Measurements from ENCODE around the gene LCOR. TPM values are rescaled to one million over a fixed set of nuclear protein-coding genes. Genes with fewer than 3 reads are reported as not detected.

Gene LCOR
- total and polyA plus RNA-seq, 2 of the 13 experiments (the other 11 are each of a cell fraction or from before 2014, with no cell fraction given): 12.4 to 23.7 TPM

DNA sequence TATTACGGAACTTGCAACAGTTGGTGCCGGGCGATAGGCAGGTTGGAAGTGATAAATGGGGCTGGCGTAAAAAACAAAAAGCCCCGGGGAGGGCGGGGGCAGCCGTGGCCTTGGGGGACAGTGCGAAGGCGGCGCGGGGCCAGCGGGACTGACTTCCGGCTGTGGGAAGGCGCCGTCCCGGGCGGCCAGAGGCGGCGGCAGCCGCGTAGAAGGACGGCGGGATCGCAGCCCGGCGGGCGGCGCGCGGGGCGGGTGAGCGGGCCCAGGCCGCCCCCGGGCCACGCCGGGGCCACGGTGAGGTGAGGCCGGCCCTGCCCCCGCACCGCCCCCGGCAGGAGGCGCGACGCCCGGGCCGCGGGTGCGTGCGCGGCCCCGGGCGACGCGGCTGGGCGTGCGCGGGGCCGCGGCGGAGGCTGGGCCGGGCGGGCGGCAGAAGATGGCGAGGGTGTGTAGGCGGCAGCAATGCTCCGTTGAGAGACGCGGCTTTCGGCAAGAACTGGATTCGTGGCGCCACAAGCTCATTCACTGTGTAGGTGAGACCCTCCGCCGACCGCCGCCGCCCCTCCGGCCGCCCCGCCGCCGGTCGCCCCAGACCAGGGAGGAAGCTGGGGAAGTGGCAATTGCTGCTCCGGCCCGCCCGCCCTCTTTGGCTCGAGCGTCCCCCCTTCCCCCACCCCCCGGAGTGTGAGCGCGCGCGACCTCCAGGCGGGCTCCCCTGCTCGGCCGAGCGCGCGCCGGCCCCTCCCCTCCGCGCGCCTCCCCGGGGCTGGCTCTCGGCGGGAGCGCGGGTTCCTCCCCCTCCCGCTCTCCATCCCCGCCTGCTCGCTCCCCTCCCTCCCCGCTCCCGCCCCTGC lies at the start of gene LCOR (continued):
- TF ChIP-seq ETV5 (CRISPR knock-in tag; IDR thresholded peaks at IDR 0.05; ENCODE audit: borderline replicate concordance) (peak; percentile 40; the same call in 1 of the 2 replicates), ZNF768 (CRISPR knock-in tag; IDR thresholded peaks at IDR 0.05) (peak; percentile 45; the same call in 1 of the 2 replicates), ZNF235 (CRISPR knock-in tag; IDR thresholded peaks at IDR 0.05; ENCODE audit: borderline replicate concordance) (0 out of 2 replicates have a peak, but pooled peaks have one; percentile 70), KAT7 (CRISPR knock-in tag; IDR thresholded peaks at IDR 0.05; ENCODE audit: borderline replicate concordance) (peak; percentile 20; the same call in 1 of the 2 replicates), ZNF446 (CRISPR knock-in tag; IDR thresholded peaks at IDR 0.05) (0 out of 2 replicates have a peak, but pooled peaks have one; percentile 53), PHF8 (CRISPR knock-in tag; IDR thresholded peaks at IDR 0.05) (peak; percentile 74), HOXD1 (CRISPR knock-in tag; IDR thresholded peaks at IDR 0.05) (0 out of 2 replicates have a peak, but pooled peaks have one; percentile 44), ZNF138 (CRISPR knock-in tag; IDR thresholded peaks at IDR 0.05; ENCODE audit: low read depth) (0 out of 2 replicates have a peak, but pooled peaks have one; percentile 29), YY1 (IDR thresholded peaks at IDR 0.05; ENCODE audit: insufficient read depth, insufficient replicate concordance, low read depth, low read length) (peak; percentile 77), SKI (IDR thresholded peaks at IDR 0.05; ENCODE audit: partially characterized antibody) (peak; percentile 53), HOXA5 (CRISPR knock-in tag; IDR thresholded peaks at IDR 0.05) (0 out of 2 replicates have a peak, but pooled peaks have one; percentile 17)
- TF ChIP-seq, protein P1, sequence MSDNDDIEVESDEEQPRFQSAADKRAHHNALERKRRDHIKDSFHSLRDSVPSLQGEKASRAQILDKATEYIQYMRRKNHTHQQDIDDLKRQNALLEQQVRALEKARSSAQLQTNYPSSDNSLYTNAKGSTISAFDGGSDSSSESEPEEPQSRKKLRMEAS (IDR thresholded peaks at IDR 0.05): peak; percentile 58; the same call in 1 of the 2 replicates
- TF ChIP-seq, protein P2, sequence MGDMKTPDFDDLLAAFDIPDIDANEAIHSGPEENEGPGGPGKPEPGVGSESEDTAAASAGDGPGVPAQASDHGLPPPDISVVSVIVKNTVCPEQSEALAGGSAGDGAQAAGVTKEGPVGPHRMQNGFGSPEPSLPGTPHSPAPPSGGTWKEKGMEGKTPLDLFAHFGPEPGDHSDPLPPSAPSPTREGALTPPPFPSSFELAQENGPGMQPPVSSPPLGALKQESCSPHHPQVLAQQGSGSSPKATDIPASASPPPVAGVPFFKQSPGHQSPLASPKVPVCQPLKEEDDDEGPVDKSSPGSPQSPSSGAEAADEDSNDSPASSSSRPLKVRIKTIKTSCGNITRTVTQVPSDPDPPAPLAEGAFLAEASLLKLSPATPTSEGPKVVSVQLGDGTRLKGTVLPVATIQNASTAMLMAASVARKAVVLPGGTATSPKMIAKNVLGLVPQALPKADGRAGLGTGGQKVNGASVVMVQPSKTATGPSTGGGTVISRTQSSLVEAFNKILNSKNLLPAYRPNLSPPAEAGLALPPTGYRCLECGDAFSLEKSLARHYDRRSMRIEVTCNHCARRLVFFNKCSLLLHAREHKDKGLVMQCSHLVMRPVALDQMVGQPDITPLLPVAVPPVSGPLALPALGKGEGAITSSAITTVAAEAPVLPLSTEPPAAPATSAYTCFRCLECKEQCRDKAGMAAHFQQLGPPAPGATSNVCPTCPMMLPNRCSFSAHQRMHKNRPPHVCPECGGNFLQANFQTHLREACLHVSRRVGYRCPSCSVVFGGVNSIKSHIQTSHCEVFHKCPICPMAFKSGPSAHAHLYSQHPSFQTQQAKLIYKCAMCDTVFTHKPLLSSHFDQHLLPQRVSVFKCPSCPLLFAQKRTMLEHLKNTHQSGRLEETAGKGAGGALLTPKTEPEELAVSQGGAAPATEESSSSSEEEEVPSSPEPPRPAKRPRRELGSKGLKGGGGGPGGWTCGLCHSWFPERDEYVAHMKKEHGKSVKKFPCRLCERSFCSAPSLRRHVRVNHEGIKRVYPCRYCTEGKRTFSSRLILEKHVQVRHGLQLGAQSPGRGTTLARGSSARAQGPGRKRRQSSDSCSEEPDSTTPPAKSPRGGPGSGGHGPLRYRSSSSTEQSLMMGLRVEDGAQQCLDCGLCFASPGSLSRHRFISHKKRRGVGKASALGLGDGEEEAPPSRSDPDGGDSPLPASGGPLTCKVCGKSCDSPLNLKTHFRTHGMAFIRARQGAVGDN (CRISPR knock-in tag; IDR thresholded peaks at IDR 0.05): 0 out of 2 replicates have a peak, but pooled peaks have one; percentile 0
- TF ChIP-seq, protein P3, sequence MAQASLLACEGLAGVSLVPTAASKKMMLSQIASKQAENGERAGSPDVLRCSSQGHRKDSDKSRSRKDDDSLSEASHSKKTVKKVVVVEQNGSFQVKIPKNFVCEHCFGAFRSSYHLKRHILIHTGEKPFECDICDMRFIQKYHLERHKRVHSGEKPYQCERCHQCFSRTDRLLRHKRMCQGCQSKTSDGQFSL (CRISPR knock-in tag; IDR thresholded peaks at IDR 0.05): 0 out of 2 replicates have a peak, but pooled peaks have one; percentile 5
- TF ChIP-seq, protein P4, sequence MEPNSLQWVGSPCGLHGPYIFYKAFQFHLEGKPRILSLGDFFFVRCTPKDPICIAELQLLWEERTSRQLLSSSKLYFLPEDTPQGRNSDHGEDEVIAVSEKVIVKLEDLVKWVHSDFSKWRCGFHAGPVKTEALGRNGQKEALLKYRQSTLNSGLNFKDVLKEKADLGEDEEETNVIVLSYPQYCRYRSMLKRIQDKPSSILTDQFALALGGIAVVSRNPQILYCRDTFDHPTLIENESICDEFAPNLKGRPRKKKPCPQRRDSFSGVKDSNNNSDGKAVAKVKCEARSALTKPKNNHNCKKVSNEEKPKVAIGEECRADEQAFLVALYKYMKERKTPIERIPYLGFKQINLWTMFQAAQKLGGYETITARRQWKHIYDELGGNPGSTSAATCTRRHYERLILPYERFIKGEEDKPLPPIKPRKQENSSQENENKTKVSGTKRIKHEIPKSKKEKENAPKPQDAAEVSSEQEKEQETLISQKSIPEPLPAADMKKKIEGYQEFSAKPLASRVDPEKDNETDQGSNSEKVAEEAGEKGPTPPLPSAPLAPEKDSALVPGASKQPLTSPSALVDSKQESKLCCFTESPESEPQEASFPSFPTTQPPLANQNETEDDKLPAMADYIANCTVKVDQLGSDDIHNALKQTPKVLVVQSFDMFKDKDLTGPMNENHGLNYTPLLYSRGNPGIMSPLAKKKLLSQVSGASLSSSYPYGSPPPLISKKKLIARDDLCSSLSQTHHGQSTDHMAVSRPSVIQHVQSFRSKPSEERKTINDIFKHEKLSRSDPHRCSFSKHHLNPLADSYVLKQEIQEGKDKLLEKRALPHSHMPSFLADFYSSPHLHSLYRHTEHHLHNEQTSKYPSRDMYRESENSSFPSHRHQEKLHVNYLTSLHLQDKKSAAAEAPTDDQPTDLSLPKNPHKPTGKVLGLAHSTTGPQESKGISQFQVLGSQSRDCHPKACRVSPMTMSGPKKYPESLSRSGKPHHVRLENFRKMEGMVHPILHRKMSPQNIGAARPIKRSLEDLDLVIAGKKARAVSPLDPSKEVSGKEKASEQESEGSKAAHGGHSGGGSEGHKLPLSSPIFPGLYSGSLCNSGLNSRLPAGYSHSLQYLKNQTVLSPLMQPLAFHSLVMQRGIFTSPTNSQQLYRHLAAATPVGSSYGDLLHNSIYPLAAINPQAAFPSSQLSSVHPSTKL (CRISPR knock-in tag; IDR thresholded peaks at IDR 0.05): 0 out of 2 replicates have a peak, but pooled peaks have one; percentile 16
- TF ChIP-seq, protein P5, sequence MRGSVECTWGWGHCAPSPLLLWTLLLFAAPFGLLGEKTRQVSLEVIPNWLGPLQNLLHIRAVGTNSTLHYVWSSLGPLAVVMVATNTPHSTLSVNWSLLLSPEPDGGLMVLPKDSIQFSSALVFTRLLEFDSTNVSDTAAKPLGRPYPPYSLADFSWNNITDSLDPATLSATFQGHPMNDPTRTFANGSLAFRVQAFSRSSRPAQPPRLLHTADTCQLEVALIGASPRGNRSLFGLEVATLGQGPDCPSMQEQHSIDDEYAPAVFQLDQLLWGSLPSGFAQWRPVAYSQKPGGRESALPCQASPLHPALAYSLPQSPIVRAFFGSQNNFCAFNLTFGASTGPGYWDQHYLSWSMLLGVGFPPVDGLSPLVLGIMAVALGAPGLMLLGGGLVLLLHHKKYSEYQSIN (CRISPR knock-in tag; IDR thresholded peaks at IDR 0.05; ENCODE audit: borderline replicate concordance): no peak
